GM12864 (cell line): ENCODE data around the gene USP28.

Source experiments
- DNase-seq: peaks from one replicate; pipeline ENCODE4 v3.0.0-alpha.2; 2011; ENCODE audit warnings: low read depth
- H3K4me3 ChIP-seq: 2 replicates; pipeline ENCODE4 v1.5.1; 2011; ENCODE audit warnings: mild to moderate bottlenecking, low read depth, low read length, control low read depth
- CTCF ChIP-seq: IDR thresholded peaks from 2 replicates; pipeline ENCODE4 v1.5.1; 2011; ENCODE audit warnings: low read depth, mild to moderate bottlenecking, moderate library complexity, low read length, control low read depth, inconsistent platforms; ENCODE audit errors: missing control alignments

The USP28 gene

GRCh38 chr11:113876798-113877669 is 1.7 kb upstream of the USP28 start:
- DNase-seq = no peak
- TF ChIP-seq CTCF = no peak
- no peak overlapping the region for H3K4me3 ChIP-seq

- peak overlapping the region; percentile 71 for H3K4me3 ChIP-seq
- no peak for DNase-seq
- TF ChIP-seq CTCF = no peak
Measured at GRCh38 chr11:113876074-113876797, 864 bp upstream of the USP28 start.

- peak overlapping the region; percentile 80 for H3K4me3 ChIP-seq
- TF ChIP-seq CTCF = no peak
- no peak for DNase-seq
Measured at GRCh38 chr11:113874581-113875233, 665 bp downstream of the USP28 start.

- no peak for DNase-seq
- no peak for TF ChIP-seq CTCF
- peak overlapping the region; percentile 80; the same call in 1 of the 2 replicates for H3K4me3 ChIP-seq
Measured at GRCh38 chr11:113874096-113874495, 1.3 kb downstream of the USP28 start.

- TF ChIP-seq CTCF = no peak
- H3K4me3 ChIP-seq = no peak overlapping the region
- DNase-seq = no peak
Measured at GRCh38 chr11:113873236-113873626, 2.1 kb downstream of the USP28 start.

GRCh38 chr11:113871336-113871735 is 4.0 kb downstream of the USP28 start:
- TF ChIP-seq CTCF = no peak
- H3K4me3 ChIP-seq = no peak overlapping the region
- DNase-seq = no peak
